CD4-positive, alpha-beta T cell treated with Interleukin-2 at 100 ng/mL for 4 hours (primary cell): ENCODE results near the gene TLE5.

Experiments used
- DNase-seq: peaks from one replicate; pipeline ENCODE4 v3.0.0-alpha.2; 2020; ENCODE audit warnings: low spot score

The TLE5 gene

GRCh38 chr19:3062165-3063105 is at the start of gene TLE5:
Gene TLE5, minus strand, starts transcription at chr19:3062495. Its CDS starts 295 bp downstream, at chr19:3062200.
- peak; percentile 75 for DNase-seq

- no peak for DNase-seq
Observed at GRCh38 chr19:3111586-3112247, 49.4 kb upstream of the TLE5 start.

GRCh38 chr19:3110126-3110825 is 48.0 kb upstream of the TLE5 start:
- no peak for DNase-seq

- DNase-seq: no peak
Observed at GRCh38 chr19:3109491-3109890, 47.2 kb upstream of the TLE5 start.

DNA sequence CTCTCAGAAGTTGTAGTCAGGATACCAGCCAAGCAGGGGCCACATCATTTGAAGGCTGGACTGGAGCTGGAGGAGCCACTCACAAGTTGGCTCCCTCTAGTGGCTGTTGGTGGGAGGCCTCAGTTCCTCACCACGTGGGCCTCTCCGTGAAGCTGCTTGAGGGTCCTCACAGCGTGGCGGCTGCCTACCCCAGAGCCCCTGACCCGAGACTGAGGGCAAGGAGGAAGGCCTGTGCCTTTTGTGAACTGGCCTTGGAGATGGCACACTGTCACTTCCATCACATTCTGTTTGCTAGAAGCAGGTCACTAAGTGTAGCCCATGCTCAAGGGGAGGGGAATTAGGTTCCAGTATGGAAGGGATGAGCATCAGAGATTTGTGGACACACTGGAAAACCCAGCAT is 46.5 kb upstream of the TLE5 start:
- peak; percentile 76 for DNase-seq

GRCh38 chr19:3107658-3108057 is 45.4 kb upstream of the TLE5 start:
- no peak for DNase-seq

- DNase-seq: no peak
Observed at GRCh38 chr19:3106509-3107141, 44.3 kb upstream of the TLE5 start.

DNA sequence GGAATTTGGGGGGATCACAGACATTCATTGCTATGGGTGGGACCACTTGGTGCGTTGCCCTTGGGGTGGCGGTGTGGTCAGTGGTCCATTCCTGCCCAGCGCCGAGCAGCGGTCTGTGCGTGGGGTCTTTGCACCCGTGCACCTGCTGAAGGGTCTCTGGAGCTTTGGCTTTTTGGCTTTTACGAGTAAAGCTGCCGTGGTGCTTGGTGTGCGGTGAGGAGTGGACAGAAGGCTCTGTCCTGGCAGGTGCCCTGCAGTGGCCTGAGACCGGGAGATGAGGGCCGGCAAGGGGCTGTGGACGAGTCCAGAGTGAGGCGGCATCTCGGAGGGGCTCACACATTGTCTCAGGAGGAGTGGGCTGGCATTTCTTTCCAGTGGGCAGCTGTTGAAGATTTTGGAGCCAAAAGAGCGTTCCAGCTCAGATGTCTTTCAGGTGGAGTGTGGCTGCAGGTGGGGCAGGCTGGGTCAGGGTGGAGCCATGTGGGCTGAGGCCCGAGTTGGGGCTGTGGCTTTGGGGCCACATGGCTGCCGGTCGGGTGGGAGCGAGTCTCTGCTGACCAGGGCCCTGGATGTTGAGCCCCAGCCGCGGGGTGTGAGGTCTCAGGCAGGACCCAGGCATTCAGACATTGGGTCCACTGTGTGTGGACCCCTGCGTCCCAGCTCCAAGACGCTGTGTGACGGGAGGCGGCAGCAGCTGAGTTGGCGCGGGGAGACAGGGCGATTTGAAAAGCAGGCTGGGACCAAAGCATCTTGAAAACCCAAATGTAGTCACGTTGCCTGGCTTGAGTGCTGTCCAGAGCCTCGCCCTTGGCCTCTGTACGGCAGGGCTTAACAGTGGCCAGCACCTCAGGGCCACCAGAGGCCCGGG is 43.6 kb upstream of the TLE5 start:
- no peak for DNase-seq

DNA sequence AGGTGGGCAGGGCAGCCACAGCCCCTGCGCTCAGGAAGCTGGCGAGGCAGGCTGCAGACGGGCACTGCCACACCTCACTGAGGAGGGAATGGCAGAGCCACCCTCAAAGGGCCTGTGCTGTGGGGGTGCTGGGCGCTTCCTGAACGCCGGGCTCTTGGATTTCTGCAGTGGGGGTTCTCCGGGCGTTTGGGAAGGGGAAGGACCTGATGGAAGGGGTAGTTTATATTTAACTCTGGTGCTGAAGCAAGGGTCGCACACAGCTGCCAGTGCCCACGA is 42.4 kb upstream of the TLE5 start:
- DNase-seq: no peak

DNA sequence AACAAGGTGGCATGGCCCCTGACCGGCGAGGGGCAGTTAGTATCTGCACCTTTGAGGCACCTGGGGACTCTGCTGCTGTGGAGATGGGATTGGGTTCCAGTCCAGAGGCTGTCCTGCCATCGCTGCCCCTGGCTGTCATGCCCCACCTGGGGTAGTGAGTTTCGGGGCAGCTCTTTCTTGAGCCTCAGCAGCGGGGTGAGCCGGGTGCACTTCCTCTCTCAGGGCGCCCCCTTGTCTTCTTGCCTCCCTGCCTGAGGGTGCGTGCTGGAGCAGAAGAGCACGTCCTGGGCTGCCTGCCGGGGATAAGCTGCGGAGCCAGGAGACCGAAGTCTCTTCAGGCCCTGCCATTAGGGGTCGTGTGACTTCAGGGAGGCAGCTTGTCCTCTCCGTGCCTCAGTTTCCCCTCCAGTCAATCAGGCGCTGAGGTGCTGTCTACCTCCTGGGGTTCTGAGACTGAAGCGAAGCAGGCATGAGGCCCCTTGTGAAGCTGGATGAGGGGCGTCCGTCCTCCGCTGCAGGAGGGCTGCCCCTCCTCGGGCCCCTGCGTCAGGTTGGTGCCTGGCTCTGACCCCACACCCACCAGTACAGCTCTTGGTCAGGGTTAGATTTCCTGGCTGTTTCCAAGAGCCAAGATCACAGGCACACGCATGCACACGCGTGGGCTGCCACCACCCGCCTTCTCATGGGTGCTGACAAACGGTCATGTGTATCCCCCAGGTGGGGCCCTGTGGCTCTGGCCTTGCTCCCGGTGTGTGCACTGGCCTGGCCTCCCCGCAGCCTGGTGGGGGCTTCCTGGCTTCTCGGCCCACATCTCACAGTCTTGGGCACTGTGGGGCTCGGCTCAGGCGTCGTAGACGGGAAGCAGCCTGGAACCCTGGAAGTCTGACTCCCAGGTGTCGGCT is 40.2 kb upstream of the TLE5 start:
- no peak for DNase-seq

GRCh38 chr19:3100747-3101730 is 38.7 kb upstream of the TLE5 start:
- no peak for DNase-seq

DNA sequence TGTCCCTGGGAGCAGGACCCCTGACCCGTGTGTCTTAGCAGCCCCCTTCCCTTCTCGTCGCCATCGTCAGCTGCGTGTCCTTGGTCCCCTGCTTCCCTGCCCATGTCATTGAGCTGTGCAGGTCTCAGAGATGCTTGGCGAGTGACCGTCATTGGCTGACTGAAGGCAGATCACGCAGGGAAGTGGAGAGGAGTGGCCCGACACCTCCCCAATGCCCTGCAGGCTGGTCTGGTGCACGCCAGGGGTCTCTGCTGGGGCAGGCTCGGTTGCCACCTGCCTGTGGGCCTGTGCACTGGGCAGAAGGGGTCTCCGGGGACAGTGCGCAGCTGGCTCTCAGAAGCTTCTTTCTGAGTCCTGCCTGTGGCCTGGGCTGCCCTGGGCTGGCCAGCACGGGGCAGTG is 38.0 kb upstream of the TLE5 start:
- DNase-seq: no peak

- DNase-seq: no peak
Observed at GRCh38 chr19:3099347-3100145, 37.3 kb upstream of the TLE5 start.

DNA sequence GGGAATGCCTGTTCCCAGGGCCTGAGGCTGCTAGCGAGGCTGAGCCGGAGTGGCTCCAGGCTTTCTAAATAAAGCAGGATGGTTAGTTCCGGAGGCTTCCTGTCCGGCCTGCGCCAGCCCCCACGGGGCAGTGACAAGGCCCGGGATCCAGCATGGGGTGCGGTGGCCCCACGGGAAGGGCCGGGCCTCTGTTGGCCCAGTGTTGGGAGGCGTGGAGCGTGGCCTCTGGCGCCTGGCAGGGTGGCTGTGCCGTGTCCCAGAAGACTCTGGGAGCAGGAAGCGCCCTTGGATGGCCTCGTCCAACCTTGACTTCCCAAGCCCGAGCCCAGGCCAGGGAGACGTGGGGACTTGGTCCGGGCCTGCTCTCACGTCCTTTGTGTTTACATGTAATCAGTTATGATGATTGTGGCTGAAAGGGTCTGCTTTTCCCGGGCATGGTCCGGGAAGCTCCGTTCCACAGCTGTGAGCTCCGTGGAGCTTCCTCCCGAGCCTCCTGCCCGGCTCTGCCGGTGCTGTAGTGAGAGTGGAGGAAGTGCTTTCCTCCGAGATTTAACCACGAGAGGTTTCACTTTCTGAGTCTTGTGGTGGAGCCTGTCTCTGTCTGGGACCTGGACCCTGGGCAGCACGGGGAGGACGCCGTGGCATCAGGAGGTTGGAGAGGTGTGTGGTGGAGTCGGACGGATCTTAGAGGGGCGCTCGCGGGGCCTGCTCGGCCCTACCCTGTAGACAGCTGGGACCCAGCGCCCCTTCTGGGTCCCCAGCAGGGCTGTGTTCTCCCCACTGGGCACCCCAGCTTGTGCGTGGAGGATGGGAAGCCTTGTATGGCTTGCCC is 36.4 kb upstream of the TLE5 start:
- peak; percentile 17 for DNase-seq

DNA sequence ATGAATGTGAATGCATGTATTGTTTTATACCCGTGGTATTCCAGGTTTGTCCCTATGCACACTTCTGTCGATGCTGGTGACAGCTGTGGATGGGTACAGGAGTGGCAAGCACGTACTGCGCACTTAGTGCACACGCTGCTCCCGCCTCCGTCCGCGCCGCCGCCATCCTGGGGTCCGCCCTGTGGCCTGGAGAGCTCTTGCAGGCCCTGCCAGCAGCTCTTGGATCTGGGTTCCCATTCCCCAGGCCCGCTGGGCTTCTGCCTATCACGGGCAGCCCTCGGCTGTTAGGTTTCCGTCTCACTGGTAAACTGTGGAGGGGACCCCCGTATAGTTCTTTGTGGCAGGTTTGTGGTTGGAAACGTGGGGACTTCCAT is 35.8 kb upstream of the TLE5 start:
- no peak for DNase-seq

- DNase-seq: no peak
Observed at GRCh38 chr19:3097442-3097871, 35.2 kb upstream of the TLE5 start.

DNA sequence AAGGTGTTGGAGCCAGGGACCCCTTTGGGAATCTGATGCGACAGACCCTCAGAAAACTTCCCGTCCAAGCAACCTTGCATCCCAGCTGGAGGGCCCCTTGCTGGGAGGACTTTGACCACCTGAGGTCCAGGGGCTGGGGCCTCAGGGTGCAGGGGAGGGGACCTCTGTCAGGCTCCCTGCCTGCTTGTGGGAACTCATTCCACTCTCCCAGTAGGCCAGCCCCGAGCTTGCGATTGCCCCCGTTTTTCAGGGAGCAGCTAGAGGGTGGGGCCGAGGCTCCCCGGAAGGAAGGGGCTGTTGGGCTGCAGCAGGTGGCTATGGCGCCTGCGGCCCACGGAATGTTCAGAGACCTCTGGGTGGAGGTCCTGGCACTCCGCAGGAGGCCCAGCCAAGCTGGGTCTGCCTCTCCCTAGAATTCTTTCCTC is 34.6 kb upstream of the TLE5 start:
- no peak for DNase-seq
